ENCODE results near the gene BCAR1. TPM values are rescaled to one million over a fixed set of nuclear protein-coding genes. Genes with fewer than 3 reads are reported as not detected.

The BCAR1 gene
- total and polyA plus RNA-seq, 2 of the 13 experiments (the other 11 are each of a cell fraction or from before 2014, with no cell fraction given): 48.1 to 51.7 TPM

DNA sequence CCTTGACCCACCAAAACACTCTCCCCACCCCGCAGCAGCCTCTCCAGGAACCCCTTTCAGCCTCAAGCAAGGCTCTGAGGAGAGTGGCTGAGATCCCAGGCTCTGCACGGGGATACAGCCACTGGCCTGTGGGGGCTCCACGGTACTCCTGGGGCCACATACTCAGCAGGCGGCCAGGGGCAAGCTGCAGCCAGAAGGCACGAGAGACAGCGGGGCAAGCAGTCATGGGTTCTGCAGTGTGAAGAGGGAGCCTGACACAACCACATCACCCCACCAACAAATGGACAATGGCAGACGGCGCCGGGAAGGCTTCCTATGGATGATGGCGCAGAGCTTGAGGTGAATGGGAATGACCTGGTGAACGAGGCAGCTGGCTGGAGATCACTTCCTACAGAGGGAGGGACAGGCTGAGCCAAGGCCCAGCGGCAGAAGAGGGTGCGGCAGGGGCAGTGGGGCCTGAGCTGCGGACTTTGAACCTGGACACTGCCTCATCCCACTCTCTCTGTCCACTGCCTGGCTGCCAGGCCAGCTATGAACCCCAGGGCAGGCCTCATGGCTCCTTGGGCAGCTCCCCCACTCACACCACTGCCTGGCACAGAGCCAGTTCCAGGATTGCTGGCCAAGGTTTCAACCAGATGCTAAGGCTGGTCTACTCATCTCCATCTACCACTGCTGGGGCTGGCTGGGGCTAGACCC is 10.8 kb upstream of the BCAR1 start (continued):
- TF ChIP-seq, protein P1, sequence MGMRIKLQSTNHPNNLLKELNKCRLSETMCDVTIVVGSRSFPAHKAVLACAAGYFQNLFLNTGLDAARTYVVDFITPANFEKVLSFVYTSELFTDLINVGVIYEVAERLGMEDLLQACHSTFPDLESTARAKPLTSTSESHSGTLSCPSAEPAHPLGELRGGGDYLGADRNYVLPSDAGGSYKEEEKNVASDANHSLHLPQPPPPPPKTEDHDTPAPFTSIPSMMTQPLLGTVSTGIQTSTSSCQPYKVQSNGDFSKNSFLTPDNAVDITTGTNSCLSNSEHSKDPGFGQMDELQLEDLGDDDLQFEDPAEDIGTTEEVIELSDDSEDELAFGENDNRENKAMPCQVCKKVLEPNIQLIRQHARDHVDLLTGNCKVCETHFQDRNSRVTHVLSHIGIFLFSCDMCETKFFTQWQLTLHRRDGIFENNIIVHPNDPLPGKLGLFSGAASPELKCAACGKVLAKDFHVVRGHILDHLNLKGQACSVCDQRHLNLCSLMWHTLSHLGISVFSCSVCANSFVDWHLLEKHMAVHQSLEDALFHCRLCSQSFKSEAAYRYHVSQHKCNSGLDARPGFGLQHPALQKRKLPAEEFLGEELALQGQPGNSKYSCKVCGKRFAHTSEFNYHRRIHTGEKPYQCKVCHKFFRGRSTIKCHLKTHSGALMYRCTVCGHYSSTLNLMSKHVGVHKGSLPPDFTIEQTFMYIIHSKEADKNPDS (CRISPR knock-in tag; IDR thresholded peaks at IDR 0.05): no peak
- TF ChIP-seq REL (CRISPR knock-in tag; conservative IDR thresholded peaks at IDR 0.05) (no peak), ZNF207 (IDR thresholded peaks at IDR 0.05; ENCODE audit: borderline replicate concordance) (no peak), GABPB1 (CRISPR knock-in tag; IDR thresholded peaks at IDR 0.05) (peak; percentile 81), STAG1 (CRISPR knock-in tag; IDR thresholded peaks at IDR 0.05) (peak; percentile 40), RFXAP (CRISPR knock-in tag; IDR thresholded peaks at IDR 0.05; ENCODE audit: borderline replicate concordance) (peak; percentile 78; the same call in 1 of the 2 replicates), TCF7 (IDR thresholded peaks at IDR 0.05; ENCODE audit: low read depth) (no peak), ZMYM3 (CRISPR knock-in tag; IDR thresholded peaks at IDR 0.05) (peak; percentile 93), ZSCAN21 (CRISPR knock-in tag; IDR thresholded peaks at IDR 0.05; ENCODE audit: borderline replicate concordance) (peak; percentile 63; the same call in 1 of the 2 replicates), CCDC6 (CRISPR knock-in tag; IDR thresholded peaks at IDR 0.05) (0 out of 2 replicates have a peak, but pooled peaks have one; percentile 42), CENPT (CRISPR knock-in tag; IDR thresholded peaks at IDR 0.05; ENCODE audit: low read depth) (no peak), ZNF766 (CRISPR knock-in tag; IDR thresholded peaks at IDR 0.05; ENCODE audit: borderline replicate concordance) (peak; percentile 87; the same call in 1 of the 2 replicates), NRL (CRISPR knock-in tag; IDR thresholded peaks at IDR 0.05; ENCODE audit: borderline replicate concordance) (peak; percentile 93), RELA (CRISPR knock-in tag; IDR thresholded peaks at IDR 0.05) (no peak)
- TF ChIP-seq, protein P2, sequence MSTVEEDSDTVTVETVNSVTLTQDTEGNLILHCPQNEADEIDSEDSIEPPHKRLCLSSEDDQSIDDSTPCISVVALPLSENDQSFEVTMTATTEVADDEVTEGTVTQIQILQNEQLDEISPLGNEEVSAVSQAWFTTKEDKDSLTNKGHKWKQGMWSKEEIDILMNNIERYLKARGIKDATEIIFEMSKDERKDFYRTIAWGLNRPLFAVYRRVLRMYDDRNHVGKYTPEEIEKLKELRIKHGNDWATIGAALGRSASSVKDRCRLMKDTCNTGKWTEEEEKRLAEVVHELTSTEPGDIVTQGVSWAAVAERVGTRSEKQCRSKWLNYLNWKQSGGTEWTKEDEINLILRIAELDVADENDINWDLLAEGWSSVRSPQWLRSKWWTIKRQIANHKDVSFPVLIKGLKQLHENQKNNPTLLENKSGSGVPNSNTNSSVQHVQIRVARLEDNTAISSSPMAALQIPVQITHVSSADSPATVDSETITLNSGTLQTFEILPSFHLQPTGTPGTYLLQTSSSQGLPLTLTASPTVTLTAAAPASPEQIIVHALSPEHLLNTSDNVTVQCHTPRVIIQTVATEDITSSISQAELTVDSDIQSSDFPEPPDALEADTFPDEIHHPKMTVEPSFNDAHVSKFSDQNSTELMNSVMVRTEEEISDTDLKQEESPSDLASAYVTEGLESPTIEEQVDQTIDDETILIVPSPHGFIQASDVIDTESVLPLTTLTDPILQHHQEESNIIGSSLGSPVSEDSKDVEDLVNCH (CRISPR knock-in tag; IDR thresholded peaks at IDR 0.05): no peak
- TF ChIP-seq, protein P3, sequence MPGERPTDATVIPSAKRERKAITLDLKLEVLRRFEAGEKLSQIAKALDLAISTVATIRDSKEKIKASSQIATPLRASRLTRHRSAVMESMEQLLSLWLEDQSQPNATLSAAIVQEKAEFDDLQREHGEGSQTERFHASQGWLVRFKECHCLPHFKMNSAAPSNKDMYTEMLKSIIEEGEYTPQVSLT (CRISPR knock-in tag; IDR thresholded peaks at IDR 0.05; ENCODE audit: borderline replicate concordance, low read depth): no peak
- TF ChIP-seq, protein P4, sequence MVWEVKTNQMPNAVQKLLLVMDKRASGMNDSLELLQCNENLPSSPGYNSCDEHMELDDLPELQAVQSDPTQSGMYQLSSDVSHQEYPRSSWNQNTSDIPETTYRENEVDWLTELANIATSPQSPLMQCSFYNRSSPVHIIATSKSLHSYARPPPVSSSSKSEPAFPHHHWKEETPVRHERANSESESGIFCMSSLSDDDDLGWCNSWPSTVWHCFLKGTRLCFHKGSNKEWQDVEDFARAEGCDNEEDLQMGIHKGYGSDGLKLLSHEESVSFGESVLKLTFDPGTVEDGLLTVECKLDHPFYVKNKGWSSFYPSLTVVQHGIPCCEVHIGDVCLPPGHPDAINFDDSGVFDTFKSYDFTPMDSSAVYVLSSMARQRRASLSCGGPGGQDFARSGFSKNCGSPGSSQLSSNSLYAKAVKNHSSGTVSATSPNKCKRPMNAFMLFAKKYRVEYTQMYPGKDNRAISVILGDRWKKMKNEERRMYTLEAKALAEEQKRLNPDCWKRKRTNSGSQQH (CRISPR knock-in tag; IDR thresholded peaks at IDR 0.05; ENCODE audit: low read depth): peak; percentile 92; the same call in 1 of the 2 replicates
- TF ChIP-seq, protein P5, sequence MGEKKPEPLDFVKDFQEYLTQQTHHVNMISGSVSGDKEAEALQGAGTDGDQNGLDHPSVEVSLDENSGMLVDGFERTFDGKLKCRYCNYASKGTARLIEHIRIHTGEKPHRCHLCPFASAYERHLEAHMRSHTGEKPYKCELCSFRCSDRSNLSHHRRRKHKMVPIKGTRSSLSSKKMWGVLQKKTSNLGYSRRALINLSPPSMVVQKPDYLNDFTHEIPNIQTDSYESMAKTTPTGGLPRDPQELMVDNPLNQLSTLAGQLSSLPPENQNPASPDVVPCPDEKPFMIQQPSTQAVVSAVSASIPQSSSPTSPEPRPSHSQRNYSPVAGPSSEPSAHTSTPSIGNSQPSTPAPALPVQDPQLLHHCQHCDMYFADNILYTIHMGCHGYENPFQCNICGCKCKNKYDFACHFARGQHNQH (CRISPR knock-in tag; IDR thresholded peaks at IDR 0.05): peak; percentile 80
- TF ChIP-seq, protein P6, sequence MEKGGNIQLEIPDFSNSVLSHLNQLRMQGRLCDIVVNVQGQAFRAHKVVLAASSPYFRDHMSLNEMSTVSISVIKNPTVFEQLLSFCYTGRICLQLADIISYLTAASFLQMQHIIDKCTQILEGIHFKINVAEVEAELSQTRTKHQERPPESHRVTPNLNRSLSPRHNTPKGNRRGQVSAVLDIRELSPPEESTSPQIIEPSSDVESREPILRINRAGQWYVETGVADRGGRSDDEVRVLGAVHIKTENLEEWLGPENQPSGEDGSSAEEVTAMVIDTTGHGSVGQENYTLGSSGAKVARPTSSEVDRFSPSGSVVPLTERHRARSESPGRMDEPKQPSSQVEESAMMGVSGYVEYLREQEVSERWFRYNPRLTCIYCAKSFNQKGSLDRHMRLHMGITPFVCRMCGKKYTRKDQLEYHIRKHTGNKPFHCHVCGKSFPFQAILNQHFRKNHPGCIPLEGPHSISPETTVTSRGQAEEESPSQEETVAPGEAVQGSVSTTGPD (CRISPR knock-in tag; IDR thresholded peaks at IDR 0.05): no peak

Data from HepG2 (cell line).